ENCODE results near the gene ATPAF2.

Gene ATPAF2

DNA sequence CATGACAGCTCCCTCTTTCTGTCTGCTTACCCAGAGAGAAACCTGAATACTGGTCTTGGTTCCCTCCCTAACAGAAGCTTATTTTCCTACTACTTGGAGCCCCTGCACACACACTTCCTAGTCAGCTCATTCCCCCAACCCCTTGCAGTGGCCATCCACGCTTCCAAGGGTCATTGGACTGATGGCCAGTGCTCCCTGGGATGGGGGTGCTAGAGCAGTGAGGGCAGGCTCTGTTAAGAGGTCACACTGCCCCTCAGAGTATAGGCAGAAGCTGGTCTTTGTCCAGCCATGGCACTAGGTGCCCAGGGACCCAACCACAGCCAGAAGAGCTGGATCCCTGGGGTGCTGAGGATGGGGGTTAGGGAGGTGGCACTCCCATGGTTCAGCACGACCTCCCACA, 53.8 kb downstream of the ATPAF2 start:
- no peak for DNase-seq

DNA sequence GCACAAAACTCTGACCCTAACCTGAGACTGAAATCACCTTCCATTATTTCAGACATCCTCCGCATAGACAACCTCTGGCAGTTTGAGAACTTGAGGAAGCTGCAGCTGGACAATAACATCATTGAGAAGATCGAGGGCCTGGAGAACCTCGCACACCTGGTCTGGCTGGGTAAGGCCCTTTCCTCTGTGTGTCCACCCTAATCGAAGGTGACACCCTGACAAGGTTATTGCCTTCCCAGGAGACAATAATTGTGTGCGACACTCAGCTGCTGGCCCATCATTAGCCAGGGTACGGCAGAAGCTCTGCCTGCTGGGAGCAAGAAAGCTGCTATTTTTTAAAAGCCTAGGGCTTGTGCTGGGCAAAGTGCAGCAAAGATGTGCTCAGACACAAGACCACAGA, 55.2 kb downstream of the ATPAF2 start:
- DNase-seq = no peak

DNA sequence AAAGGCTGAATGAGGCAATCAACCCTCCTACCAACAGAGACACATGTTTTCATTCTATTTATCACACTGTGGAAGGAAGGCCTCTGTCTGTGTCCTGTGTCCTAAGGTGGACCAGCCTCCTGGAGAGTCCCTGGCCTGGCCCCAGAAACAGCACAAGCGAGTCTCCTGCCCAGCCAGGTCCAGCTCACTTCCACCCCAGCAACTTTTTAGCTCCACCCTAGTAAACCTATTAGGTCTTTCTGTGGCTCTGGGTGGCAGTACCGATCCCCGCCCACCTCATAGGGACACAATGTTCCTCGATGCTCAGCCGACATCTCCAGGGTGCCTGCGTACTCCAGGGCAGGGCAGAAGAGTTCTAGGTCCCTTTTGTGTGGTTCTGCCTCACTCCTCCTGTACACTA, 55.6 kb downstream of the ATPAF2 start:
- no peak for DNase-seq

DNA sequence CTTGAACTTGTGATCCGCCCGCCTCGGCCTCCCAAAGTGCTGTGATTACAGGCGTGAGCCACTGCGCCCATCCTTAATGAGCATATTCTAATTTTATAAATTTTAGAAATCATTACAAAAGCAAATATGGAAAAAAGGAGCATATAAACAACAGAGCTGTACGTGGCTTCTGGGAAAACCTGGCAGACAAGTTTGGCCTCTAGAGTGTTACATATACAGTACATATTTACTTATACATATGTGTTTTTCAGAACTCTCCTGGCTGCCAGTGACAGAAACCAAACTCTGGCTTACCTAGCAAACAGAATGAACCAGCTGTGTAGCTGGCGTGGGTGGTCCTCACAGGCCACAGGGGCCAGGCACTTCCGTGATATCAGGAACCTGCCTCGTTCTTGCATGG, 56.2 kb downstream of the ATPAF2 start:
- DNase-seq = no peak

DNA sequence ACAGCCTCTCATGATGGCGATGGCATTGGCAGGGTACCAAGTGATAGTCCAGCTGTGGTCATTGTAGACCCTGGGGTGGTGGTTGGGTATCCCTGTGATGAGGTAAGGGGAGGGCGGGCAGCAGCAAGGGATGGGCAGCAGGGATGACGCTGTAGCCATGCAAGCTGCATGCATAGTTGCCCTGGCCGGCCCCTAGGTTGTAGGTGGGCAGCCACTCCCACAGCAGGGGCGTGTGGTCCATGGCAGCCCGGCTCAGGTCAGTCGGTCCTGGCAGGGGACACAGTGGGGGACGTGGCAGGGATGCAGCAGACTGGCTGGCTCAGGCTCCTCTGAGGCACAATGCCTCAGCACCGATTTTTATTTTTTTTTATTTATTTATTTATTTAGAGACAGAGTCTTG, 57.6 kb downstream of the ATPAF2 start:
- DNase-seq = no peak

DNA sequence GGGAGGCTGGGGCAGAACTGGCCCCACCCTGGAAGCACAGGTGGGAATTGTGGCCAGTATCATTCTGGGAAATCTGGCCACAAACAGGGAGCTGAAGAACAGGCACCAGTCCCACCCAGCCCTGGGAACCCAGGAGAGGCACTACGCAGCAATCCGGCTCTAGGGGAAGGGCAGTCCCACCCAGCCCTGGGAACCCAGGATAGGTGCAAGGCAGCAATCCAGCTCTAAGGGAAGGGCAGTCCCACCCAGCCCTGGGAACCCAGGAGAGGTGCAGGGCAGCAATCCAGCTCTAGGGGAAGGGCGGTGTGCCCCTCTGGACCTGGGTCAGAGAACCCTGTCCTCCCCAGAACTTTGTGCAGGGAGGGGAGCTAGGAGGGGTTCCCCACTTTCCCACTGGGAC, 59.2 kb downstream of the ATPAF2 start:
- DNase-seq = no peak

DNA sequence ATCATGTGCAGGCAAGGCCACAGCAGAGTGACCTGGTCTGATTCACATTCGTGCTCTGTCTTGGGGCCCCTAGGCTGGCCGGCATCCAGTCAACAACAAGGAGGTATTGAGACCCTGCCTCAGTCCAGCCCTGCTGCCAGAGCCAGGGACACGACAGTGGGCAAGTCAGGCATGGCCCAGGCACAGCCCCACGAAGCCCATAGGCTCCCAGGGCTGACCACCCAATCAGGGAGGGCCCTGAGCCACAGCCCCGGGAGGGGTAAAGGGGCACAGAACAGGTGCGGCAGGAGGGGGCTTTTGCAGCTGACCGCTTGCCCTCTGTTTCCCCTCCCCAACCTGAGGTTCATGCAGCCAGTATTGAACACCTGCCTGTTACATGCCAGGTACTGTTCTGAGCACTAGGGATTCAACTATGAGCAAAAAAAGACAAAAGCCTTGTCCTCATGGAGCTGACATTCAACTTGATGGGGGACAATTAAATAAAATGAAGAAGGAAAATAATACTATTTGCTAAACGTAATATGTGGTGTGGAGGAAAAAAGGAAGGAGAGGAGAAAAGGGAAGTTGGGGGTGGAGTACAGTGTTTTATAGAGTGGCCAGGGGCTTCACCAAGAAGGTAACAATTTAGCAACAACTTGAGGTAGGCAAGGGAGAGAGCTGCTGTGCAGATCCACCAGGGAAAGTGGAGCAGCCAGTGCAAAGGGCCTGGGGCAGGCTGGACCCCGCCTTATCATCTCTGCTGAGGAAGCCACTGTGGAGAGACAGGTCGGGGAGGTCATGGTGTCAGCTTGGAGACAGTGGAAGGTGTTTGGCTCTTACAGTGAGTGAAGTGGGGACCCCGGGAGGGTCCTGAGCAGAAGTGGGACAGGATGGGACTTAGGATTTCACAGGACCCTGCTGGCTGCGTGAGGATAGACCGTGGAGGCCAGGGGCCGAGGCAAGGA, 60.2 kb downstream of the ATPAF2 start:
- DNase-seq = no peak

DNA sequence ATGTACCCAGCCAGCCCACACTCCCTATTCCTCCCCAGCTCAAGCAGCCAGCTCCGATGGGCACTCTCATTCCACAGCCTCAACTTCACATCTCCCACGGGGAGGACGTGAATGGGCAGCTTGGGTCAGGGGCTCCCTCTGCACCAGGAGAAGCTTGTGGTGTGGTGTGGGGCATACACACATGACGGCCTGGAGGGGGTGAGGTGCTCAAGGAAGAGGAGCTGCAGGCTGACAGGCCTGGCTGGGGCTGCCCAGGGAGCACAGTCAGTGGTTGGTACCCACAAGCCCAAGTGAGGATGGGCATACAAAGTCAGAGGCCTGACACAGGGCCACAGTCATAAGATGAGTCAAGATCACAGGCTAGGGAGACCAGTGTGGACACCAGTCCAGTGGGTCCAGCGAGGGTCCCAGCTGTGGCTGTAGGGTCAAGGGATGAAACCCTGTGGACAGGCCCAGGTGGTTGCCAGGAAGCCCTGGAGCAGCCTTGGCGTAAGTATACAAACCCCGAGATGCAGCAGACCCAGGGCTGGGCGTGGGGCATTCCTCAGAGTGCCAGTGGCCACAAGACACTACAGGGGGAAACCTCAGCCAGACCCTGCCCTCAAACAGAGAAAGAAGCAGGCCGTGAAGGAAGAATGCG, 61.9 kb downstream of the ATPAF2 start:
- DNase-seq = no peak

DNA sequence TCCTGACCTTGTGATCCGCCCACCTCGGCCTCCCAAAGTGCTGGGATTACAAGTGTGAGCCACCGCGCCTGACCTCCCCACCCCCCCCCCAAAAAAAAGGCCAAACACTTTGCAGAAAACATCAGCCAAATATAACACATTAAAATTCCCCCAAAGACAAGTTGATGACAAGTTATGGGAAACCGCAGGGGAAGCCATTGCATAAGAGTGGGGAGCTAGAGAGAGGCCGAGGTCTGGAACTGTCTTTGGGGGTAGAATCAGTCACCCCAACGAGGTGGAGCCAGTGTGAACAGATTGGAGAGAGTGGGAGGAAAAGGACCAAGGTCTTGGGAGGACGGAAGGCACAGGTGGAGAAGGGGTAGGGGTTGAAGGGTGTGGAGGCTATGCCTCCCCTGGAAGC, 63.5 kb downstream of the ATPAF2 start:
- no peak for DNase-seq

DNA sequence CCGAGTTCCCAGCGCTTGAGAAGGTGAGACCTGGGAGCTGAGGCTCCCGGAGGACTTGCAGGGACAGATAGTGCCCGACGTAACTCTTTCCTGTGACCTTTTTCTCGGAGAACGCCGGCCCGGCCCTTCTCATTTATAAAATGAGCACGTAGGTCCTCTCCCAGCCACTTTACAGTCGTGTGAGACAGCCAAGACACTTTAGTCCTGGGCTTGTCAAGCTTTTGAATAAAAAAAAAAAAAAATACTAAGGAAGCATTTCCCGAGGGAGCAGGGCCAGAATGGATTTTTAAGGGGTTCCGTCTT, 66.1 kb downstream of the ATPAF2 start:
- DNase-seq = no peak

DNA sequence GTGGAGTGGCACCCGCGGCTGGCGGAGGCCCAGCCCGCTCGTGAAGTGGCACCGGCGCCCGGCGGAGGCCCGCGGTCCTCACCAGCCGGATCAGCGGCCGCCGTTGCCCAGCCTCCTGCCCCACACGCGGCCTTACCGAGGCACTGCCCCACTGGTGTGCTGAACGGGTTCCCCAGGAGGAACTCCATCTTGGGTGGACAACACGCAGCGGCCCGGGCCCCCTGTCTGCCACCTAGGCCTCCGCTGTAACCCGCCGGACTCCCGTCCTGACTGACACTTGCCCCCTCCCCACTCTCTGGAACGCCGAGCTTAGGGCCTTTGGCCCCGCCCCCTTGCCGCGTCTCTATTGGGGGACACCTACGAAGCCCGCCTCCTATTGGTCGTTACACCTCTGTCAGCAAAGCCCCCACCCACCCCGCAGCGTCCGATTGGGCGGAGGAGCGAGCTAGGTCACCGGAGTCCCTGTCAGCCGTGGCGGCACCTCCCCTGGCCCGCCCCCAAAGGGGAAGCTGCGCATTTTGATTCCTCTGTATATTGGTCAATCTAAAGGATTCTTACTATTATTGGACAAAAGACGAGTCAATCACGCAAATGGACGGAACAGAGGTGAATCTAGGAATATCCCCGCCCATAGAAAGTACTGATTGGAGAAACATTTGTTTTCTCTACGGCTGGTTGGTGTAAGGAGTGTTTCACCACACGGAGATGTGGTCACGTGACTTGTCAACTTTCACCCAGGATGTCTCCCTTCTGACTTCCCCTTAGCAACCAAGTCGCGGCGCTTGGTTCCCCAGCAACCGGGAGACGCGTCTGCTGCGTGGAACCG, 66.6 kb downstream of the ATPAF2 start, which contains the start of the genes DRC3 and TOM1L2:
Gene DRC3, plus strand, starts transcription at position 737 of the 826 bp plus-strand sequence. CDS start 4,737 bp downstream, outside the sequence.
Gene TOM1L2, minus strand, starts transcription at position 275 of the 826 bp plus-strand sequence. Its CDS starts 87 bp downstream, at position 188.
- DNase-seq = peak; percentile 100

DNA sequence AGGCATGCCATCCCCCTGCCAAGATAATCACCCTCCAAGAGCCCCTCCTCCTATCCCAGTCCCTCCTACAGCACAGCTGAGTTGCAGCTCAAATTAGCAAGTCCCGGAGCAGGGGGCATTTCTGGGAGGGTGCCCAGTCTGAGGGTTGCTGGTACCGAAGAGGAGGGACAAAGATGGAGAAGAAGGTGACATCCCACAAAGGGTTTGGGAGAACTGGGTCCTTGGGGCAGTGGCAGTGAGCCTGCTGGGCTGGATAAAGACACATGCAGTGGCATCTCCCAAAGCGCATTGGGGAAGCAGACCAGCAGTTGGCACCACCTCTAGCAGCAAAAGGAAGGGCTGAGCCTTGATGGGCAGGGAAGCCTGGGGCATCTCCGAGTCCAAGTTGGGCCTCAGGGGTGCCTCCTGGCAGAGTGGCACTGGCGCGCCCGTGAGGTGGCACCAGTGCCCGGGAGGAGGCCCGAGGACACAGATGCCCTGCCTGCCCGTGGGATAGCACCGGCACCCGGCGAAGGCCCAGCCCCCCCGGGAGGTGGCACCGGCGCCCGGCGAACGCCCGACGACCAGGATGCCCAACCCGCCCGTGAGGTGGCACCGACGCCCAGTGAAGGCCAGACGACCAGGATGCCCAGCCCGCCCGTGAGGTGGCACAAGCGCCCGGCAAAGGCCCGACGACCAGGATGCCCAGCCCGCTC, 67.4 kb downstream of the ATPAF2 start:
- no peak for DNase-seq

DNA sequence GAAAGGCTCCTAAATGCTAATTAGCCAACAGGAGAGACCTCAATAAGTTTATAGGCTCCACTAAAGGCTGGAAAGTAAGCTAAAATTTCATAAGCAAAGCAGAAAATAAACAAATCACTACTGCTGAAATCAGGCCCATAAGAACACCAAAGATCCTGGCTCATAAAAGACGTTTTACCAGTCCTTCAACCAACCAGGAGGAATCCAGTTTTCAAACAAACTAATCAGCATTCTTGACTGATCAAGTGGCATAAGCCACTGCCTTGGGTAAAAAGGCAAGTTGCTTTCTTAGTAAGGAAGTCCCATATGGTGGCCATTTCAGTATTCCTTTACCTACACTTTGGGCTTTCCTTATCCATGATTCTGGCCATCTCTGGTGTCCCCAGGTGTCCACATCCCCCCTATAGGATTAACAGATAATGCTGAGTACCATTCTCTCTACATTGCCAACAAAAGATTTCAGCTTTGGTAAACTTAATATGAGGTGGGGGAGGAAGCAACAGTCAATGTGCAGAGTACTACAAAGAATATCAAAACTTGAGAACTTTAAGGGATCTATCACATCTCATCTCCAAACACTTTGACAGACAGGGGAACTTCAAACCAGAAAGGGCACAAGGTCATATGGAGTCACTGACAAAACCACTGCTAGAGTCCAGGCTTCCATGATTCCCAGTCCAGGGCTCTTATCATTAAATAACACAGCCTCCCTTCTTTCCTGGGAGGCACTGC, 68.1 kb downstream of the ATPAF2 start:
- no peak for DNase-seq

Data from T-helper 9 cell (primary cell).